ENCODE measurements around the gene EPHA6.

EPHA6 gene

GRCh38 chr3:96958856-96959255 lies 144.5 kb downstream of the EPHA6 start:
- no peak overlapping the region for H3K4me3 ChIP-seq (ENCODE audit: insufficient read depth in 1 of 2, low read depth in 1 of 2, low read length in 2 of 2)
- no peak overlapping the region for H3K18ac ChIP-seq (ENCODE audit: low read depth in 1 of 2, low read length in 2 of 2)
- H2BK15ac ChIP-seq (ENCODE audit: low read depth, poor library complexity, severe bottlenecking) = no peak overlapping the region
- no peaks in the 10 kb centered on the region for H3K27me3 ChIP-seq (ENCODE audit: control insufficient read depth in 1 of 2, insufficient read depth in 1 of 2, low read length in 2 of 2)
- H3K4ac ChIP-seq (ENCODE audit: low read depth in 1 of 2, low read length in 2 of 2) = no peak overlapping the region
- H3K27ac ChIP-seq (ENCODE audit: low read length, poor library complexity, severe bottlenecking) = no peak overlapping the region
- no peaks in the 10 kb centered on the region for H3K4me1 ChIP-seq (ENCODE audit: control insufficient read depth, insufficient read depth, low read depth, low read length)
- no peak for DNase-seq
- no peaks in the 10 kb centered on the region for H3K79me1 ChIP-seq (replicated peaks; ENCODE audit: low read length, poor library complexity, severe bottlenecking)
- H3K36me3 ChIP-seq (ENCODE audit: control insufficient read depth in 1 of 2, insufficient read depth in 2 of 2, low read depth in 1 of 2, low read length in 2 of 2) = no peaks in the 10 kb centered on the region
- no peak overlapping the region for H2AK5ac ChIP-seq (ENCODE audit: low read length, severe bottlenecking)
- no peak overlapping the region for H4K8ac ChIP-seq (ENCODE audit: low read length)
- H3K14ac ChIP-seq (ENCODE audit: low read length in 2 of 2) = no peak overlapping the region
- H2BK120ac ChIP-seq (ENCODE audit: low read depth, low read length) = no peak overlapping the region
- no peak overlapping the region for H3K4me2 ChIP-seq (ENCODE audit: low read length, poor library complexity, severe bottlenecking)
- no peak overlapping the region for H2BK12ac ChIP-seq (ENCODE audit: low read length in 2 of 2)
- H3K9ac ChIP-seq (ENCODE audit: low read length) = no peak overlapping the region
- H3K23ac ChIP-seq (ENCODE audit: low read length in 2 of 2) = no peak overlapping the region
- no peak overlapping the region for H4K91ac ChIP-seq (ENCODE audit: low read length)
- H2AFZ ChIP-seq (ENCODE audit: low read depth, low read length) = no peak overlapping the region
- no peak overlapping the region for H2BK5ac ChIP-seq (ENCODE audit: low read depth, low read length, poor library complexity, severe bottlenecking)
- 79% methylated on average over 2 of the region's 4 CpGs for WGBS
- no peaks in the 10 kb centered on the region for H3K9me3 ChIP-seq (ENCODE audit: control insufficient read depth, low read length)

- no peak overlapping the region for H3K4me3 ChIP-seq (ENCODE audit: insufficient read depth in 1 of 2, low read depth in 1 of 2, low read length in 2 of 2)
- no peak overlapping the region for H2AK5ac ChIP-seq (ENCODE audit: low read length, severe bottlenecking)
- no peak overlapping the region for H2BK15ac ChIP-seq (ENCODE audit: low read depth, poor library complexity, severe bottlenecking)
- no peak overlapping the region for H4K8ac ChIP-seq (ENCODE audit: low read length)
- no peak overlapping the region for H4K91ac ChIP-seq (ENCODE audit: low read length)
- no peaks in the 10 kb centered on the region for H3K79me1 ChIP-seq (replicated peaks; ENCODE audit: low read length, poor library complexity, severe bottlenecking)
- H3K14ac ChIP-seq (ENCODE audit: low read length in 2 of 2) = no peak overlapping the region
- peak overlapping the region; percentile 61 for H3K9ac ChIP-seq (ENCODE audit: low read length)
- H2BK120ac ChIP-seq (ENCODE audit: low read depth, low read length) = no peak overlapping the region
- H3K23ac ChIP-seq (ENCODE audit: low read length in 2 of 2) = no peak overlapping the region
- no peak overlapping the region for H2BK12ac ChIP-seq (ENCODE audit: low read length in 2 of 2)
- no peak overlapping the region for H3K27ac ChIP-seq (ENCODE audit: low read length, poor library complexity, severe bottlenecking)
- H3K27me3 ChIP-seq (ENCODE audit: control insufficient read depth in 1 of 2, insufficient read depth in 1 of 2, low read length in 2 of 2) = no peaks in the 10 kb centered on the region
- no peaks in the 10 kb centered on the region for H3K4me1 ChIP-seq (ENCODE audit: control insufficient read depth, insufficient read depth, low read depth, low read length)
- DNase-seq = no peak
- no peak overlapping the region for H2AFZ ChIP-seq (ENCODE audit: low read depth, low read length)
- no peak overlapping the region for H2BK5ac ChIP-seq (ENCODE audit: low read depth, low read length, poor library complexity, severe bottlenecking)
- no CpG with 5 or more reads among the region's 1 CpG for WGBS
- H3K4ac ChIP-seq (ENCODE audit: low read depth in 1 of 2, low read length in 2 of 2) = no peak overlapping the region
- H3K18ac ChIP-seq (ENCODE audit: low read depth in 1 of 2, low read length in 2 of 2) = no peak overlapping the region
- no peaks in the 10 kb centered on the region for H3K36me3 ChIP-seq (ENCODE audit: control insufficient read depth in 1 of 2, insufficient read depth in 2 of 2, low read depth in 1 of 2, low read length in 2 of 2)
- H3K9me3 ChIP-seq (ENCODE audit: control insufficient read depth, low read length) = no peaks in the 10 kb centered on the region
- H3K4me2 ChIP-seq (ENCODE audit: low read length, poor library complexity, severe bottlenecking) = no peak overlapping the region
Measured at GRCh38 chr3:96959474-96959873, 145.1 kb downstream of the EPHA6 start.

GRCh38 chr3:96959901-96960641 lies 145.7 kb downstream of the EPHA6 start:
- Histone ChIP-seq H3K18ac (ENCODE audit: low read depth in 1 of 2, low read length in 2 of 2) (no peak overlapping the region), H2BK5ac (ENCODE audit: low read depth, low read length, poor library complexity, severe bottlenecking) (no peak overlapping the region)

GRCh38 chr3:96960661-96961330 lies 146.4 kb downstream of the EPHA6 start:
- WGBS = 63% methylated on average over 1 of the region's 1 CpG

More at GRCh38 chr3:96959901-96960641, 145.7 kb downstream of the EPHA6 start:
- peak overlapping the region; percentile 61 for H3K9ac ChIP-seq (ENCODE audit: low read length)
- no peaks in the 10 kb centered on the region for H3K36me3 ChIP-seq (ENCODE audit: control insufficient read depth in 1 of 2, insufficient read depth in 2 of 2, low read depth in 1 of 2, low read length in 2 of 2)
- H2AFZ ChIP-seq (ENCODE audit: low read depth, low read length) = no peak overlapping the region
- no peak overlapping the region for H3K4ac ChIP-seq (ENCODE audit: low read depth in 1 of 2, low read length in 2 of 2)
- H2BK12ac ChIP-seq (ENCODE audit: low read length in 2 of 2) = no peak overlapping the region
- H3K27me3 ChIP-seq (ENCODE audit: control insufficient read depth in 1 of 2, insufficient read depth in 1 of 2, low read length in 2 of 2) = no peaks in the 10 kb centered on the region
- no peak overlapping the region for H3K4me2 ChIP-seq (ENCODE audit: low read length, poor library complexity, severe bottlenecking)
- H4K8ac ChIP-seq (ENCODE audit: low read length) = no peak overlapping the region
- H2AK5ac ChIP-seq (ENCODE audit: low read length, severe bottlenecking) = no peak overlapping the region
- H4K91ac ChIP-seq (ENCODE audit: low read length) = no peak overlapping the region
- no peak for DNase-seq
- no peak overlapping the region for H3K27ac ChIP-seq (ENCODE audit: low read length, poor library complexity, severe bottlenecking)
- no peak overlapping the region for H2BK120ac ChIP-seq (ENCODE audit: low read depth, low read length)
- no peak overlapping the region for H3K14ac ChIP-seq (ENCODE audit: low read length in 2 of 2)
- H3K4me1 ChIP-seq (ENCODE audit: control insufficient read depth, insufficient read depth, low read depth, low read length) = no peaks in the 10 kb centered on the region
- 82% methylated on average over 3 of the region's 4 CpGs for whole genome bisulfite sequencing
- H3K23ac ChIP-seq (ENCODE audit: low read length in 2 of 2) = no peak overlapping the region
- no peak overlapping the region for H2BK15ac ChIP-seq (ENCODE audit: low read depth, poor library complexity, severe bottlenecking)
- no peaks in the 10 kb centered on the region for H3K79me1 ChIP-seq (replicated peaks; ENCODE audit: low read length, poor library complexity, severe bottlenecking)
- H3K9me3 ChIP-seq (ENCODE audit: control insufficient read depth, low read length) = no peaks in the 10 kb centered on the region
- no peak overlapping the region for H3K4me3 ChIP-seq (ENCODE audit: insufficient read depth in 1 of 2, low read depth in 1 of 2, low read length in 2 of 2)

More at GRCh38 chr3:96960661-96961330, 146.4 kb downstream of the EPHA6 start:
- H3K4me1 ChIP-seq (ENCODE audit: control insufficient read depth, insufficient read depth, low read depth, low read length) = no peaks in the 10 kb centered on the region
- H3K4me3 ChIP-seq (ENCODE audit: insufficient read depth in 1 of 2, low read depth in 1 of 2, low read length in 2 of 2) = no peak overlapping the region
- H3K23ac ChIP-seq (ENCODE audit: low read length in 2 of 2) = no peak overlapping the region
- DNase-seq = no peak
- no peak overlapping the region for H3K4ac ChIP-seq (ENCODE audit: low read depth in 1 of 2, low read length in 2 of 2)
- H3K27me3 ChIP-seq (ENCODE audit: control insufficient read depth in 1 of 2, insufficient read depth in 1 of 2, low read length in 2 of 2) = no peaks in the 10 kb centered on the region
- H3K18ac ChIP-seq (ENCODE audit: low read depth in 1 of 2, low read length in 2 of 2) = no peak overlapping the region
- H2BK12ac ChIP-seq (ENCODE audit: low read length in 2 of 2) = no peak overlapping the region
- H3K14ac ChIP-seq (ENCODE audit: low read length in 2 of 2) = no peak overlapping the region
- no peak overlapping the region for H3K4me2 ChIP-seq (ENCODE audit: low read length, poor library complexity, severe bottlenecking)
- H3K9me3 ChIP-seq (ENCODE audit: control insufficient read depth, low read length) = no peaks in the 10 kb centered on the region
- no peak overlapping the region for H2AK5ac ChIP-seq (ENCODE audit: low read length, severe bottlenecking)
- H4K91ac ChIP-seq (ENCODE audit: low read length) = no peak overlapping the region
- no peak overlapping the region for H2BK15ac ChIP-seq (ENCODE audit: low read depth, poor library complexity, severe bottlenecking)
- no peak overlapping the region for H2AFZ ChIP-seq (ENCODE audit: low read depth, low read length)
- no peak overlapping the region for H2BK120ac ChIP-seq (ENCODE audit: low read depth, low read length)
- H4K8ac ChIP-seq (ENCODE audit: low read length) = no peak overlapping the region
- H2BK5ac ChIP-seq (ENCODE audit: low read depth, low read length, poor library complexity, severe bottlenecking) = no peak overlapping the region
- H3K79me1 ChIP-seq (replicated peaks; ENCODE audit: low read length, poor library complexity, severe bottlenecking) = no peaks in the 10 kb centered on the region
- no peak overlapping the region for H3K27ac ChIP-seq (ENCODE audit: low read length, poor library complexity, severe bottlenecking)
- H3K9ac ChIP-seq (ENCODE audit: low read length) = no peak overlapping the region
- H3K36me3 ChIP-seq (ENCODE audit: control insufficient read depth in 1 of 2, insufficient read depth in 2 of 2, low read depth in 1 of 2, low read length in 2 of 2) = no peaks in the 10 kb centered on the region
